Fibroblast of skin of right biceps (primary cell): ENCODE results near the gene CTSW.
"Not testable (repeated sequence)": the region's sequence is repeated elsewhere in the genome, so short reads cannot be mapped to it uniquely, and the experiment has no call there.

ENCODE experiments used
- DNase-seq: peaks from one replicate; pipeline ENCODE4 v3.0.0-alpha.2; 2013

Gene CTSW

GRCh38 chr11:65879617-65880016, at the start of gene CTSW:
TSS of gene CTSW (plus strand) at chr11:65879837. CDS start at chr11:65879855, 18 bp downstream.
- no peak for DNase-seq

GRCh38 chr11:65832231-65832630, 47.4 kb upstream of the CTSW start:
- DNase-seq, result not testable (repeated sequence)

- DNase-seq, result peak; percentile 93
These were observed 46.2 kb upstream of the CTSW start, which contains the start of gene SNX32 for GRCh38 chr11:65833297-65834030. TSS of gene SNX32 (plus strand) at chr11:65833963. CDS start at chr11:65834066, 103 bp downstream.

GRCh38 chr11:65834202-65834601, 45.4 kb upstream of the CTSW start:
- no peak for DNase-seq

GRCh38 chr11:65842144-65842543, 37.5 kb upstream of the CTSW start:
- no peak for DNase-seq

- no peak for DNase-seq
These were observed 35.8 kb upstream of the CTSW start for GRCh38 chr11:65843811-65844210.

GRCh38 chr11:65844231-65844872, 35.3 kb upstream of the CTSW start:
- DNase-seq, result no peak

- DNase-seq, result no peak
These were observed 31.9 kb upstream of the CTSW start for GRCh38 chr11:65847746-65848145.

GRCh38 chr11:65848693-65849092, 30.9 kb upstream of the CTSW start:
- DNase-seq, result not testable (repeated sequence)

- DNase-seq, result no peak
These were observed 30.3 kb upstream of the CTSW start for GRCh38 chr11:65849366-65849765.

- DNase-seq, result no peak
These were observed 29.8 kb upstream of the CTSW start for GRCh38 chr11:65849771-65850216.

- DNase-seq, result no peak
These were observed 29.2 kb upstream of the CTSW start for GRCh38 chr11:65850217-65851082.

GRCh38 chr11:65851083-65851579, 28.5 kb upstream of the CTSW start:
- DNase-seq, result no peak

GRCh38 chr11:65851811-65852507, 27.7 kb upstream of the CTSW start:
- DNase-seq, result no peak

GRCh38 chr11:65852508-65853245, 27.0 kb upstream of the CTSW start:
- no peak for DNase-seq

- DNase-seq, result no peak
These were observed 26.2 kb upstream of the CTSW start for GRCh38 chr11:65853246-65853979.

GRCh38 chr11:65854161-65854592, 25.5 kb upstream of the CTSW start:
- no peak for DNase-seq

GRCh38 chr11:65854852-65855837, 24.5 kb upstream of the CTSW start:
- no peak for DNase-seq

GRCh38 chr11:65855927-65856363, 23.7 kb upstream of the CTSW start:
- no peak for DNase-seq
